HepG2 (cell line): ENCODE results near the gene CFTR. TPM values are rescaled to one million over a fixed set of nuclear protein-coding genes. Genes with fewer than 3 reads are reported as not detected.

Source experiments
- ATAC-seq: fragments of 200-7000 bp; cut with Tn5 transposase; 3 replicates; pipeline ENCODE4 v1.9.1; 2020; ENCODE audit warnings: mild to moderate bottlenecking, moderate library complexity
- BruUV-seq: library from RNA; stranded (reverse); fragments of 400-500 nt; replicated peaks from 2 replicates; lab custom pipeline; 2021; lab: Mats Ljungman, UMichigan
- CTCF ChIA-PET: fragments of 300-600 bp; formaldehyde crosslinking; extraction: SDS; loops from one replicate; lab custom pipeline; 2021; ENCODE audit warnings: low total read pairs, inconsistent platforms, low intra/inter-chr PET ratio; lab: Yijun Ruan, JAX
- POLR2A ChIA-PET: fragments of 350-600 bp; sonication (Branson Sonifier 250); formaldehyde crosslinking; loops from one replicate; lab custom pipeline; 2020; ENCODE audit warnings: antibody characterized with exemption, inconsistent platforms; lab: Yijun Ruan, JAX
- DNase-seq: peaks from one replicate; pipeline ENCODE4 v3.0.0-alpha.2; 2015; ENCODE audit warnings: low spot score
- FAIRE-seq: peaks from 3 replicates; lab custom pipeline; 2011; peaks lifted over from hg19 to GRCh38; lab: Jason Lieb, UNC
- H2AFZ ChIP-seq: one replicate; pipeline ENCODE4 v1.6.1; 2011; ENCODE audit warnings: low read length, inconsistent platforms
- H3K27ac ChIP-seq: fragments of 300-600 bp; 3 replicates; pipeline ENCODE4 v1.8.0; 2011; ENCODE audit warnings: mixed run types, mild to moderate bottlenecking, mixed read lengths, low read length, inconsistent platforms; ENCODE audit not compliant: insufficient read depth; ENCODE audit errors: extremely low read length
- H3K27me3 ChIP-seq, 2 experiments: fragments of 200-600 bp in 1 of 2; 2 replicates in 1 of 2; 3 replicates in 1 of 2; pipeline versions ENCODE4 v1.6.0 to v1.8.0; 2011; ENCODE audit warnings: low read length in 2 of 2, mild to moderate bottlenecking in 2 of 2, moderate library complexity in 2 of 2, inconsistent platforms in 1 of 2; ENCODE audit not compliant: insufficient read depth in 2 of 2, control insufficient read depth in 1 of 2
- H3K36me3 ChIP-seq, 2 experiments: fragments of 200-600 bp in 1 of 2; replicated peaks in 1 of 2; 2 replicates in 1 of 2; 3 replicates in 1 of 2; pipeline versions ENCODE4 v1.5.1 to v1.8.0; 2011; ENCODE audit warnings: low read length in 2 of 2, inconsistent platforms in 1 of 2; ENCODE audit not compliant: insufficient read depth in 2 of 2, control insufficient read depth in 1 of 2
- H3K4me1 ChIP-seq: 2 replicates; pipeline ENCODE4 v1.5.1; 2012; ENCODE audit warnings: low read length, inconsistent platforms; ENCODE audit not compliant: insufficient read depth
- H3K4me2 ChIP-seq: 2 replicates; pipeline ENCODE4 v1.6.0; 2011; ENCODE audit warnings: low read depth, low read length, inconsistent platforms
- H3K4me3 ChIP-seq, 3 experiments: fragments of 200-600 bp in 1 of 3; sonication (generic), shearing (Covaris generic) in 1 of 3; replicated peaks in 1 of 3; 2 replicates each; pipeline ENCODE4 v1.5.1; 2011 to 2016; ENCODE audit warnings: low read length in 3 of 3, inconsistent platforms in 2 of 3, low read depth in 2 of 3, mild to moderate bottlenecking in 2 of 3, control low read depth in 1 of 3, mixed read lengths in 1 of 3; ENCODE audit not compliant: insufficient read depth in 1 of 3
- H3K79me2 ChIP-seq: one replicate; pipeline ENCODE4 v1.6.1; 2011; ENCODE audit warnings: low read length, inconsistent platforms; ENCODE audit not compliant: insufficient read depth
- H3K9ac ChIP-seq: 2 replicates; pipeline ENCODE4 v1.6.0; 2011; ENCODE audit warnings: mild to moderate bottlenecking, low read depth, low read length, inconsistent platforms; ENCODE audit not compliant: insufficient read depth
- H3K9me3 ChIP-seq: 2 replicates; pipeline ENCODE4 v1.5.1; 2012; ENCODE audit warnings: mild to moderate bottlenecking, low read length
- H4K20me1 ChIP-seq: 2 replicates; pipeline ENCODE4 v1.6.0; 2011; ENCODE audit warnings: inconsistent platforms, mild to moderate bottlenecking, low read length, moderate library complexity; ENCODE audit not compliant: insufficient read depth
- HES4 ChIP-seq: sonication (generic); formaldehyde crosslinking; IDR thresholded peaks from 2 replicates; pipeline ENCODE4 v1.9.0; 2021; ENCODE audit warnings: mild to moderate bottlenecking, missing genetic modification reagents, borderline replicate concordance
- HNRNPK ChIP-seq: fragments of 200-400 bp; formaldehyde crosslinking; IDR thresholded peaks from 2 replicates; pipeline ENCODE4 v1.6.1; 2018; ENCODE audit warnings: low read length, low read depth, moderate library complexity, mild to moderate bottlenecking; ENCODE audit not compliant: poor library complexity, severe bottlenecking
- MATR3 ChIP-seq: sonication (generic); formaldehyde crosslinking; IDR thresholded peaks from 2 replicates; pipeline ENCODE4 v1.4.0; 2020; ENCODE audit warnings: missing genetic modification reagents
- MLXIP ChIP-seq: sonication (generic); formaldehyde crosslinking; IDR thresholded peaks from 2 replicates; pipeline ENCODE4 v1.9.0; 2021; ENCODE audit warnings: missing genetic modification reagents, borderline replicate concordance
- ZFYVE20 ChIP-seq: sonication (generic); formaldehyde crosslinking; IDR thresholded peaks from 2 replicates; pipeline ENCODE4 v1.8.0; 2023; ENCODE audit warnings: low read depth, mild to moderate bottlenecking, moderate library complexity, missing genetic modification reagents, borderline replicate concordance
- ZNF263 ChIP-seq: sonication (generic); formaldehyde crosslinking; IDR thresholded peaks from 2 replicates; pipeline ENCODE4 v1.4.0; 2020; ENCODE audit warnings: missing genetic modification reagents
- ZNF660 ChIP-seq: sonication (generic); formaldehyde crosslinking; IDR thresholded peaks from 2 replicates; pipeline ENCODE4 v1.5.1; 2020; ENCODE audit warnings: mild to moderate bottlenecking, low read depth, missing genetic modification reagents, borderline replicate concordance
- in situ Hi-C: cut with HindIII; loops from 2 replicates; pipeline ENCODE4 v1.10.0; 2017; ENCODE audit warnings: low pct_unique_long_range_greater_than_20kb; ENCODE audit not compliant: extremely low pct_ligation_motif_present
- intact Hi-C: fragments of 100-400 bp; cut with micrococcal nuclease; formaldehyde crosslinking; loops from one replicate; pipeline ENCODE4 v1.10.0; 2022; ENCODE audit not compliant: unreplicated experiment
- polyA plus RNA-seq, 8 experiments: library from polyadenylated mRNA; depleted of rRNA in 3 of 8; stranded (reverse) in 7 of 8; unstranded in 1 of 8; fragments of >200 nt; fragmentation: Illumina TruSeq in 4 of 8; extraction: Trizol in 4 of 8; gene quantifications; 2 replicates each; pipeline versions ENCODE4 v1.2.1 to v1.2.3, GENCODE V29; 2011 to 2016; ENCODE audit warnings: low read depth in 4 of 8, missing spikeins in 1 of 8, mixed read lengths in 1 of 8; ENCODE audit not compliant: insufficient read depth in 1 of 8
- total RNA-seq, 5 experiments: library from RNA; depleted of rRNA; stranded (reverse); fragments of >200 nt; fragmentation: Illumina TruSeq; extraction: Trizol; gene quantifications; 2 replicates each; pipeline ENCODE4 v1.2.3, GENCODE V29; 2016; ENCODE audit warnings: low read depth in 1 of 5
- TF ChIP-seq, protein P1 (sequence below): sonication (generic); formaldehyde crosslinking; IDR thresholded peaks from 2 replicates; pipeline ENCODE4 v1.4.0; 2020; ENCODE audit warnings: missing genetic modification reagents

CFTR gene
- total and polyA plus RNA-seq, 2 of the 13 experiments (the other 11 are each of a cell fraction or from before 2014, with no cell fraction given) = not detected

- Histone ChIP-seq H3K9ac (no peak overlapping the region), H3K9me3 (no peaks in the 10 kb centered on the region), H3K27me3 (no peaks in the 10 kb centered on the region), H3K27ac (no peak overlapping the region), H3K79me2 (no peaks in the 10 kb centered on the region), H4K20me1 (no peaks in the 10 kb centered on the region), H3K4me2 (no peak overlapping the region), H3K4me3 (no peak overlapping the region), H3K36me3 (no peaks in the 10 kb centered on the region), H3K4me1 (no peaks in the 10 kb centered on the region), H2AFZ (no peak overlapping the region)
- in situ Hi-C loops (no loop called here), intact Hi-C loops (no loop called here)
- no peak for TF ChIP-seq MATR3 (CRISPR knock-in tag)
- TF ChIP-seq HNRNPK = no peak
- TF ChIP-seq HES4 (CRISPR knock-in tag) = no peak
- no peak for TF ChIP-seq ZNF660 (CRISPR knock-in tag)
- TF ChIP-seq MLXIP = no peak
- no peak for TF ChIP-seq ZNF263 (CRISPR knock-in tag)
- no peak for TF ChIP-seq ZFYVE20 (CRISPR knock-in tag)
- TF ChIP-seq, protein P1, sequence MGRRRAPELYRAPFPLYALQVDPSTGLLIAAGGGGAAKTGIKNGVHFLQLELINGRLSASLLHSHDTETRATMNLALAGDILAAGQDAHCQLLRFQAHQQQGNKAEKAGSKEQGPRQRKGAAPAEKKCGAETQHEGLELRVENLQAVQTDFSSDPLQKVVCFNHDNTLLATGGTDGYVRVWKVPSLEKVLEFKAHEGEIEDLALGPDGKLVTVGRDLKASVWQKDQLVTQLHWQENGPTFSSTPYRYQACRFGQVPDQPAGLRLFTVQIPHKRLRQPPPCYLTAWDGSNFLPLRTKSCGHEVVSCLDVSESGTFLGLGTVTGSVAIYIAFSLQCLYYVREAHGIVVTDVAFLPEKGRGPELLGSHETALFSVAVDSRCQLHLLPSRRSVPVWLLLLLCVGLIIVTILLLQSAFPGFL (CRISPR knock-in tag) = no peak
- POLR2A ChIA-PET = no interaction called here
- ATAC-seq = no peak
- no TSS peak for BruUV-seq
- no peak for DNase-seq
- CTCF ChIA-PET = no interaction called here
- no peak for FAIRE-seq
Measured at GRCh38 chr7:117685795-117686194, 206.0 kb downstream of the CFTR start.
